DOHH2 (cell line): Measurements from ENCODE around the gene MAFB.

Experiments used
- H3F3A ChIP-seq: fragments of 200-600 bp; sonication (generic), shearing (Covaris generic); 2 replicates; pipeline ENCODE4 v1.6.0; 2016; ENCODE audit warnings: antibody characterized with exemption, mild to moderate bottlenecking; ENCODE audit not compliant: control insufficient read depth, insufficient read depth
- H3K27ac ChIP-seq: fragments of 200-600 bp; sonication (generic); 2 replicates; pipeline ENCODE4 v1.5.1; 2014; ENCODE audit warnings: low read depth, mild to moderate bottlenecking, low read length, moderate library complexity
- H3K27me3 ChIP-seq: fragments of 200-600 bp; sonication (generic); 2 replicates; pipeline ENCODE4 v1.6.1; 2014; ENCODE audit warnings: mild to moderate bottlenecking, low read length, mixed read lengths; ENCODE audit not compliant: control insufficient read depth
- H3K36me3 ChIP-seq: fragments of 200-600 bp; sonication (generic); 2 replicates; pipeline ENCODE4 v1.6.1; 2014; ENCODE audit warnings: mild to moderate bottlenecking, low read length, moderate library complexity, mixed read lengths; ENCODE audit not compliant: control insufficient read depth
- H3K4me1 ChIP-seq: fragments of 200-600 bp; sonication (generic); 2 replicates; pipeline ENCODE4 v1.6.1; 2014; ENCODE audit warnings: mild to moderate bottlenecking, low read length, mixed read lengths; ENCODE audit not compliant: control insufficient read depth
- H3K4me2 ChIP-seq: fragments of 200-600 bp; sonication (generic); 2 replicates; pipeline ENCODE4 v1.6.0; 2014; ENCODE audit warnings: mild to moderate bottlenecking, low read length, moderate library complexity
- H3K4me3 ChIP-seq: fragments of 200-600 bp; sonication (generic); 2 replicates; pipeline ENCODE4 v1.5.1; 2014; ENCODE audit warnings: mild to moderate bottlenecking, low read length, mixed read lengths
- H3K79me2 ChIP-seq: fragments of 200-600 bp; sonication (generic); 2 replicates; pipeline ENCODE4 v1.6.1; 2014; ENCODE audit warnings: mild to moderate bottlenecking, low read length, mixed read lengths; ENCODE audit not compliant: control insufficient read depth
- H3K9me2 ChIP-seq: fragments of 200-600 bp; sonication (generic); replicated peaks from 2 replicates; pipeline ENCODE4 v1.6.1; 2014; ENCODE audit warnings: mild to moderate bottlenecking, low read length, mixed read lengths; ENCODE audit not compliant: control insufficient read depth
- H3K9me3 ChIP-seq: fragments of 200-600 bp; sonication (generic); 2 replicates; pipeline ENCODE4 v1.6.1; 2014; ENCODE audit warnings: antibody characterized with exemption, low read length, mixed read lengths; ENCODE audit not compliant: control insufficient read depth, insufficient read depth
- H4K20me1 ChIP-seq: fragments of 200-600 bp; sonication (generic); 2 replicates; pipeline ENCODE4 v1.6.0; 2014; ENCODE audit warnings: low read depth, mild to moderate bottlenecking, antibody characterized with exemption, low read length, moderate library complexity; ENCODE audit not compliant: control insufficient read depth, insufficient read depth
- EZH2phosphoT487 ChIP-seq: fragments of 200-600 bp; sonication (generic); IDR thresholded peaks from 2 replicates; pipeline ENCODE4 v1.6.1; 2017; ENCODE audit warnings: borderline replicate concordance, mild to moderate bottlenecking, antibody characterized with exemption, low read length, moderate library complexity, mixed read lengths
- TF ChIP-seq, protein P1 (sequence below): fragments of 200-600 bp; sonication (generic); IDR thresholded peaks from one replicate; pipeline ENCODE4 v1.5.1; 2014; ENCODE audit warnings: antibody characterized with exemption, mild to moderate bottlenecking, low read depth, low read length; ENCODE audit not compliant: poor library complexity, severe bottlenecking

The MAFB gene

DNA sequence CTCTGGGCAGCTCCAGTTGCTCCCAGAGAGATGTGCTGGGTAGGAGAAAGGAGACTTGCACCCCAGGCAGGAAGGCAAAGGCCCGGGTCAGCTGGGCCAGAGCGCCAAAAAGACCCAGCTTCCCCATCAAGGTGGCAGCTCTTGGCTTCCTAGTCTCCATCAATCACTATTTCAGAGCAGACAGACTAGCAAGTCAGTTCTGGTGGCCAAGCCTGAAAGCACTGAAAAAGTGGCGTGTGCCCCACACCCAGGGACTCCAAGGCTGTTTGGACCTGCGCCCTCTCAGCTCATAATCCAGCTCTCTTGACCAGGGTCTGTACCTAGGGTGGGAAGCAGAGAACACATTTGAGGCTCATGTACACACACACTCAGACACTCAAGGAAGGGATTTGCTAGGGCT lies 3.7 kb downstream of the MAFB start:
- Histone ChIP-seq H3K4me2 (no peak overlapping the region), H3K79me2 (no peaks in the 10 kb centered on the region), H3K9me3 (no peaks in the 10 kb centered on the region), H4K20me1 (no peaks in the 10 kb centered on the region), H3K27me3 (peaks cover 48% of the 10 kb centered on the region), H3K36me3 (no peaks in the 10 kb centered on the region), H3F3A (no peaks in the 10 kb centered on the region), H3K4me3 (no peak overlapping the region), H3K4me1 (peaks cover 7% of the 10 kb centered on the region), H3K9me2 (no peaks in the 10 kb centered on the region), H3K27ac (no peak overlapping the region)
- no peak for TF ChIP-seq EZH2phosphoT487
- TF ChIP-seq, protein P1, sequence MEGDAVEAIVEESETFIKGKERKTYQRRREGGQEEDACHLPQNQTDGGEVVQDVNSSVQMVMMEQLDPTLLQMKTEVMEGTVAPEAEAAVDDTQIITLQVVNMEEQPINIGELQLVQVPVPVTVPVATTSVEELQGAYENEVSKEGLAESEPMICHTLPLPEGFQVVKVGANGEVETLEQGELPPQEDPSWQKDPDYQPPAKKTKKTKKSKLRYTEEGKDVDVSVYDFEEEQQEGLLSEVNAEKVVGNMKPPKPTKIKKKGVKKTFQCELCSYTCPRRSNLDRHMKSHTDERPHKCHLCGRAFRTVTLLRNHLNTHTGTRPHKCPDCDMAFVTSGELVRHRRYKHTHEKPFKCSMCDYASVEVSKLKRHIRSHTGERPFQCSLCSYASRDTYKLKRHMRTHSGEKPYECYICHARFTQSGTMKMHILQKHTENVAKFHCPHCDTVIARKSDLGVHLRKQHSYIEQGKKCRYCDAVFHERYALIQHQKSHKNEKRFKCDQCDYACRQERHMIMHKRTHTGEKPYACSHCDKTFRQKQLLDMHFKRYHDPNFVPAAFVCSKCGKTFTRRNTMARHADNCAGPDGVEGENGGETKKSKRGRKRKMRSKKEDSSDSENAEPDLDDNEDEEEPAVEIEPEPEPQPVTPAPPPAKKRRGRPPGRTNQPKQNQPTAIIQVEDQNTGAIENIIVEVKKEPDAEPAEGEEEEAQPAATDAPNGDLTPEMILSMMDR = no peak

DNA sequence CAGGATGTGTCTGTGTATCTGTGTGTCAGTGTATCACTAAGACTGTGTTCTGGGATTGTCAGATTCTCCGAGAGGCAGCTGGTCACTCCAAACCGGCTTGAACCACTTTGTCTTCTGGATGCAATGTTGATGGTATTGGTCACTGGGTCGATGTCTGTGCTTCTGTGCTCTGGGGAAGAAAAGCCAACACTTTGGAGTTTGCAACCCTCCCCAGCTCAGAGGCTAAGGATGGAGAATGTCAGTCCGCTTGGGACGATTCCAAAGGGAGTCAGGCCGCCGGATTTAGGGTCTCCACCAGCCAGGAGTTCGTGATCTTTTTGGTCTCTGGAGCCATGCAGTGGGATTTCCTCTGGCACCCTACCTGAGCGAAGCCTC lies 5.2 kb downstream of the MAFB start:
- H3K9me2 ChIP-seq = no peaks in the 10 kb centered on the region
- H3K27ac ChIP-seq = no peak overlapping the region
- H3F3A ChIP-seq = no peaks in the 10 kb centered on the region
- H3K4me3 ChIP-seq = no peak overlapping the region
- no peaks in the 10 kb centered on the region for H3K4me1 ChIP-seq
- no peaks in the 10 kb centered on the region for H4K20me1 ChIP-seq
- no peak overlapping the region for H3K4me2 ChIP-seq
- H3K36me3 ChIP-seq = no peaks in the 10 kb centered on the region
- H3K79me2 ChIP-seq = no peaks in the 10 kb centered on the region
- no peaks in the 10 kb centered on the region for H3K9me3 ChIP-seq
- no peak for TF ChIP-seq EZH2phosphoT487
- TF ChIP-seq, protein P1 = no peak
- peaks cover 36% of the 10 kb centered on the region for H3K27me3 ChIP-seq

DNA sequence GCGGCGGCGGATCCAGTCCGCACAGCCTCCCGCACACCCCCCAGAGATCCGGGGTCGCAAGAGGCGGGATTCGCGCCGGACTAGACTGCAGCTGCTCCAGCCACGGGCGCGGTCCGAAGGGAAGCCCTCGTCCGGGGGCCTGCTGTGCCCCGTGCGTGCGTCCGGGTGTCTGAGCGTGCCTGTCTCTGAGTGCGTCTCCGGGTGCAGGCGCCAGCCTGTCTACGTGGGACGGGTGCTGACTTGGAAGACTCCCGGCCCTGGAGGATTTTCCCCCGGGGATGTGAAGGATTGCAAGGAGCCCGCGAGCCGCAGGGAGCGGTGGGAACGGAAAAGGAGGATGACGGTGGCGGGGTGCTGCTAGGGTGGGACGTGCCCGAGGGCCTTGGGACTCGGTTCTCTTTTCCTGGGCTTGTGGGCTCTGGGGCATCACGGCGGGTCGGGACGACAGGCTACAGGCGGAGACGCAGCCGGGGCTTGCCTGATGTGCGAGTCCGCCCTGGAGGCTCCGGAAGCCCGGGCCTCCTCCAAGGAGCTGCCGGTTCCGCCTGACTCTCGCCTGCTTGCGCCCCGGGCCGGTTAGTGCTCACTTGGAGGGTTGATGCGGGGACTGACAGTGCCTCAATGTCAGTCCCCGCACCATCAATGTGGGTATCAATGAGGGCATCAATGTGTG lies 5.7 kb downstream of the MAFB start:
- Histone ChIP-seq H3K9me3 (no peaks in the 10 kb centered on the region), H3K4me3 (no peak overlapping the region), H3K27me3 (peaks cover 31% of the 10 kb centered on the region), H3K4me2 (no peak overlapping the region), H3K27ac (no peak overlapping the region), H4K20me1 (no peaks in the 10 kb centered on the region), H3K79me2 (no peaks in the 10 kb centered on the region), H3K4me1 (no peaks in the 10 kb centered on the region), H3K36me3 (no peaks in the 10 kb centered on the region), H3K9me2 (no peaks in the 10 kb centered on the region), H3F3A (no peaks in the 10 kb centered on the region)
- no peak for TF ChIP-seq EZH2phosphoT487
- TF ChIP-seq, protein P1 = no peak
